Esophagus squamous epithelium (tissue), 5 donors: ENCODE results near the gene PAM16. TPM values are rescaled to one million over a fixed set of nuclear protein-coding genes. Genes with fewer than 3 reads are reported as not detected.

Experiments
- DNase-seq: peaks from one replicate; lab custom pipeline; 2025; lab: John Stamatoyannopoulos, UW
- H3K27ac ChIP-seq, 4 donors: fragments of 200-600 bp; sonication (generic); one replicate each; pipeline ENCODE4 v1.5.1; 2016 to 2019; ENCODE audit warnings: mild to moderate bottlenecking in 1 of 4
- H3K27me3 ChIP-seq, 4 donors: fragments of 200-600 bp; sonication (generic); 1 replicate in 3 of 4; 2 replicates in 1 of 4; pipeline versions ENCODE4 v1.5.1 to v1.6.0; 2017 to 2021; ENCODE audit warnings: antibody characterized with exemption in 1 of 4
- H3K36me3 ChIP-seq, 3 donors: fragments of 200-600 bp; sonication (generic); one replicate each; pipeline ENCODE4 v1.5.1; 2016 to 2019
- H3K4me1 ChIP-seq, 3 donors: fragments of 200-600 bp; sonication (generic); one replicate each; pipeline ENCODE4 v1.5.1; 2017 to 2019
- H3K4me3 ChIP-seq, 4 donors: fragments of 200-600 bp; sonication (generic); 1 replicate in 3 of 4; 2 replicates in 1 of 4; pipeline ENCODE4 v1.5.1; 2016 to 2019; ENCODE audit warnings: mild to moderate bottlenecking in 2 of 4, moderate library complexity in 1 of 4
- H3K9me3 ChIP-seq, 3 donors: fragments of 200-600 bp; sonication (generic); one replicate each; pipeline ENCODE4 v1.5.1; 2016 to 2019
- CTCF ChIP-seq, 6 experiments: fragments of 450-650 bp in 4 of 6; fragments of 200-600 bp in 2 of 6; sonication (generic) in 2 of 6; IDR thresholded peaks; one replicate each; pipeline ENCODE4 v1.5.1; 2016 to 2019; ENCODE audit warnings: antibody characterized with exemption in 6 of 6, mild to moderate bottlenecking in 4 of 6, moderate library complexity in 4 of 6
- POLR2A ChIP-seq, 4 donors: fragments of 450-650 bp; IDR thresholded peaks; one replicate each; pipeline ENCODE4 v1.6.1; 2017; ENCODE audit warnings: antibody characterized with exemption in 4 of 4, mild to moderate bottlenecking in 4 of 4, moderate library complexity in 3 of 4
- WGBS, 2 donors: methylation state at CpG; one replicate each; pipeline ENCODE4 v1.1.5; 2018; 5-methylcytosine and 5-hydroxymethylcytosine counted together
- intact Hi-C: fragments of 100-400 bp; cut with DNase I; formaldehyde crosslinking; loops from one replicate; pipeline ENCODE4 v1.15.0; 2022
- total RNA-seq, 4 donors: library from RNA; depleted of rRNA; stranded (reverse); fragments of >200 nt; gene quantifications; one replicate each; pipeline ENCODE4 v1.1.0, GENCODE V29; 2016
- donor health status: DM: yes; HTN: yes; CAD: no.

Gene PAM16
- total RNA-seq, 4 donors from 2014 or later: 29.5 to 40.8 (median 33.2) TPM

- H3K27ac ChIP-seq: peak overlapping the region; percentile 65 to 88 (median 76)
- 32 to 42% methylated on average over 4 to 6 of the region's 15 CpGs for WGBS, 2 donors
- no peaks in the 10 kb centered on the region for H3K36me3 ChIP-seq
- intact Hi-C loops: no loop called here
- no peak for TF ChIP-seq CTCF (IDR thresholded peaks at IDR 0.05)
- H3K4me3 ChIP-seq: peak overlapping the region in 1 of 4 donors; percentile 35
- DNase-seq: no peak
- H3K27me3 ChIP-seq: no peaks in the 10 kb centered on the region
- peaks cover 21 to 30% (median 23%) of the 10 kb centered on the region in 3 donors for H3K4me1 ChIP-seq
- H3K9me3 ChIP-seq: no peaks in the 10 kb centered on the region
Observed at GRCh38 chr16:4298761-4299522, 52.2 kb downstream of the PAM16 start.

GRCh38 chr16:4297480-4297879 is 53.6 kb downstream of the PAM16 start:
- no peaks in the 10 kb centered on the region for H3K36me3 ChIP-seq
- no peaks in the 10 kb centered on the region for H3K27me3 ChIP-seq
- 74 to 88% methylated on average over 5 of the region's 6 CpGs for WGBS, 2 donors
- DNase-seq: no peak
- intact Hi-C loops: no loop called here
- peaks cover 28 to 42% (median 30%) of the 10 kb centered on the region in 3 donors for H3K4me1 ChIP-seq
- no peak overlapping the region for H3K4me3 ChIP-seq
- no peak overlapping the region for H3K27ac ChIP-seq
- no peak for TF ChIP-seq CTCF (IDR thresholded peaks at IDR 0.05)
- no peak for TF ChIP-seq POLR2A (IDR thresholded peaks at IDR 0.05)
- H3K9me3 ChIP-seq: no peaks in the 10 kb centered on the region

- H3K4me1 ChIP-seq: peaks cover 28 to 52% (median 34%) of the 10 kb centered on the region in 3 donors
- H3K27ac ChIP-seq: no peak overlapping the region
- TF ChIP-seq CTCF (IDR thresholded peaks at IDR 0.05) (no peak), POLR2A (IDR thresholded peaks at IDR 0.05) (no peak)
- WGBS, 2 donors: 81% methylated on average over 6 of the region's 6 CpGs
- intact Hi-C loops: no loop called here
- no peaks in the 10 kb centered on the region for H3K27me3 ChIP-seq
- H3K36me3 ChIP-seq: no peaks in the 10 kb centered on the region
- no peaks in the 10 kb centered on the region for H3K9me3 ChIP-seq
- DNase-seq: no peak
- no peak overlapping the region for H3K4me3 ChIP-seq
Observed at GRCh38 chr16:4295581-4295980, 55.5 kb downstream of the PAM16 start.

GRCh38 chr16:4293822-4294457 is 57.2 kb downstream of the PAM16 start:
- Histone ChIP-seq H3K36me3 (no peaks in the 10 kb centered on the region), H3K4me3 (peak overlapping the region in 1 of 4 donors; percentile 2), H3K4me1 (peaks cover 17 to 45% (median 25%) of the 10 kb centered on the region in 3 donors), H3K9me3 (no peaks in the 10 kb centered on the region), H3K27ac (peak overlapping the region in 3 of 4 donors; percentile 39 to 62 (median 41)), H3K27me3 (no peaks in the 10 kb centered on the region)
- TF ChIP-seq POLR2A (IDR thresholded peaks at IDR 0.05) (no peak), CTCF (IDR thresholded peaks at IDR 0.05) (no peak)
- intact Hi-C loops: no loop called here
- WGBS, 2 donors: 5 to 7% methylated on average over 7 to 10 of the region's 20 CpGs
- DNase-seq: no peak

- H3K27ac ChIP-seq: peak overlapping the region in 1 of 4 donors; percentile 41
- no peaks in the 10 kb centered on the region for H3K27me3 ChIP-seq
- no peaks in the 10 kb centered on the region for H3K9me3 ChIP-seq
- intact Hi-C loops: no loop called here
- peaks cover 11 to 45% (median 24%) of the 10 kb centered on the region in 3 donors for H3K4me1 ChIP-seq
- 53 to 70% methylated on average over 2 to 5 of the region's 14 CpGs for WGBS, 2 donors
- no peak overlapping the region for H3K4me3 ChIP-seq
- DNase-seq: no peak
- TF ChIP-seq POLR2A (IDR thresholded peaks at IDR 0.05) (no peak), CTCF (IDR thresholded peaks at IDR 0.05) (no peak)
- no peaks in the 10 kb centered on the region for H3K36me3 ChIP-seq
Observed at GRCh38 chr16:4293181-4293716, 57.9 kb downstream of the PAM16 start.
